Stimulated activated CD8-positive, alpha-beta memory T cell treated with anti-CD3 and anti-CD28 coated beads, Interleukin-2, amount 100 ng/mL, for 1 hour (primary cell): Measurements from ENCODE around the gene NCOA3.
A peak's percentile ranks its signal among the peaks of the same experiment; 100 is the strongest.
"Not testable (repeated sequence)": the region's sequence is repeated elsewhere in the genome, so short reads cannot be mapped to it uniquely, and the experiment has no call there.

ENCODE experiments used
- DNase-seq, 2 donors: peaks; one replicate each; pipeline ENCODE4 v3.0.0-alpha.2; 2020; ENCODE audit warnings: low read depth in 2 of 2

The NCOA3 gene

GRCh38 chr20:47500554-47500953 is 1.1 kb upstream of the NCOA3 start:
- DNase-seq: no peak

GRCh38 chr20:47501116-47501481 is 588 bp upstream of the NCOA3 start:
- DNase-seq: no peak

GRCh38 chr20:47502271-47503239 is 868 bp downstream of the NCOA3 start:
- DNase-seq: peak in 1 of 2 donors; percentile 19

GRCh38 chr20:47503685-47504084 is 2.0 kb downstream of the NCOA3 start:
- no peak for DNase-seq

- DNase-seq: no peak
Observed at GRCh38 chr20:47506335-47506734, 4.6 kb downstream of the NCOA3 start.

GRCh38 chr20:47506850-47507249 is 5.2 kb downstream of the NCOA3 start:
- DNase-seq: no peak

- DNase-seq: not testable (repeated sequence)
Observed at GRCh38 chr20:47507275-47507981, 5.7 kb downstream of the NCOA3 start.

GRCh38 chr20:47508278-47508677 is 6.6 kb downstream of the NCOA3 start:
- DNase-seq: no peak

- DNase-seq: no peak
Observed at GRCh38 chr20:47509104-47509661, 7.5 kb downstream of the NCOA3 start.

GRCh38 chr20:47509685-47510084 is 8.0 kb downstream of the NCOA3 start:
- no peak for DNase-seq

GRCh38 chr20:47515843-47516242 is 14.2 kb downstream of the NCOA3 start:
- DNase-seq: no peak

- DNase-seq: no peak
Observed at GRCh38 chr20:47521059-47521808, 19.5 kb downstream of the NCOA3 start.

- no peak for DNase-seq
Observed at GRCh38 chr20:47524015-47524784, 22.5 kb downstream of the NCOA3 start.

GRCh38 chr20:47527004-47527800 is 25.5 kb downstream of the NCOA3 start:
- no peak for DNase-seq

- no peak for DNase-seq
Observed at GRCh38 chr20:47529840-47530239, 28.2 kb downstream of the NCOA3 start.

- no peak for DNase-seq
Observed at GRCh38 chr20:47531458-47531857, 29.8 kb downstream of the NCOA3 start.

GRCh38 chr20:47532002-47532401 is 30.3 kb downstream of the NCOA3 start:
- no peak for DNase-seq

GRCh38 chr20:47533518-47534062 is 31.9 kb downstream of the NCOA3 start:
- no peak for DNase-seq

GRCh38 chr20:47534405-47534804 is 32.7 kb downstream of the NCOA3 start:
- no peak for DNase-seq

- no peak for DNase-seq
Observed at GRCh38 chr20:47535088-47535487, 33.4 kb downstream of the NCOA3 start.
